RCC 7860 (cell line): Measurements from ENCODE around the gene CFTR.
"Not testable (repeated sequence)": the region's sequence is repeated elsewhere in the genome, so short reads cannot be mapped to it uniquely, and the experiment has no call there.

Experiments used
- DNase-seq: peaks from one replicate; pipeline ENCODE4 v3.0.0-alpha.2; 2015; ENCODE audit warnings: low spot score
- FAIRE-seq: peaks from 2 replicates; lab custom pipeline; 2012; peaks lifted over from hg19 to GRCh38; lab: Jason Lieb, UNC

The CFTR gene

DNA sequence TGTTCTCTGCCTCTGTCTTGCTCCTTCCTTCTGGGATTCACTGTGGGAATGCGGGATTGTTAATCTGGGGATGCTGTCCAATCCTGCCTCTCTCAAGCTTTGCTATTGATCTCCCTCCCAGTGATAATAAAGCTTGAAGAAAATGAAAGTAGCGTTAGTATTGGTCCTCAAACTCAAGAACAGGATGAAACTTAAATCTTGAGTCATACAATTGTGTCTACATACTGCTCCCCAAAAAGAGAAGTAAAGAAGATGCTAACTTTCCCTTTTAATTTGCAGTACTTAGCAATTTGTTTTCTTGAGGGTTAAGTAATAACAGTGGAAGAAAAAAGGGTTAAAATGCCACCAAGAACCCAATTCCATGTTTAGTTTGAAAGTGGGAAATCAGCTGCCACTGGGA lies 13.6 kb downstream of the CFTR start:
- FAIRE-seq (no peak), DNase-seq (no peak)

DNA sequence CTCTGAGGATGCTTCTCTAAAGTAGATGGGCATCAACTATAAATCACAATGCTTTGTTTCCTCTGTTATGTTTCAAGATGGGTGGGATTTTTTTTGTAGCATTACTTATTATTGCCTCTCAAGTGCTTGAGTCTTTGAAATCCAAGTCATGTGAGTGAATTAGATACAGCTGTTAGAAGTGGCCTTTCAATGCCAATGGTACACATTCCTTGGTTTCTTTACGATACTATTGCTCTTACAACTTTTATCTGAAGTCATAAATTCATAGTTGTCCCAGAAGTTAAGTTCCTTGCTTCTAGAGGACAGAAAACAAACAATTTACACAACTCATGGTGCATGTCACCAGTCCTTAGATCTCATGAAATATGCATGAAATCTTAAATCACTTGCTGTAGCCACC lies 15.5 kb downstream of the CFTR start:
- FAIRE-seq = no peak

DNA sequence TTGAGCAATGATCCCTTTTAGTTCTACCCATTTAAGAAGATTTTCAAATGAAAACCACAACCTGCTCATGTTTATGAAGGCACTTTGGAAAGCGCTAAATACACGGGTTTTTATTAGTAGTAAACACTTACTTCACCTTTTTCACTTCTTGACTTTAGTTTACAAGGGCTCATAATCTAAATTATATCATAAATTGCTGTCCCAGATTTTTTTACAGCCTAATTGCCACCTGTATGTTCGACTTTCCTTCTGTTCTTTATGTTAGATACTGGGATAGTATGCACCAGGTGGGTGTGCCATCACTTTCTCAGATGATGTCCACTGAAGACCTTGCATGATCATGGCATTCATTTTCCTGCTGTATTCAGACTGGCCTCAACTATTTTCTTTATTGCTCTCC lies 22.5 kb downstream of the CFTR start:
- no peak for FAIRE-seq
- DNase-seq = no peak

More for the DNA sequence above, 15.5 kb downstream of the CFTR start:
- no peak for DNase-seq

DNA sequence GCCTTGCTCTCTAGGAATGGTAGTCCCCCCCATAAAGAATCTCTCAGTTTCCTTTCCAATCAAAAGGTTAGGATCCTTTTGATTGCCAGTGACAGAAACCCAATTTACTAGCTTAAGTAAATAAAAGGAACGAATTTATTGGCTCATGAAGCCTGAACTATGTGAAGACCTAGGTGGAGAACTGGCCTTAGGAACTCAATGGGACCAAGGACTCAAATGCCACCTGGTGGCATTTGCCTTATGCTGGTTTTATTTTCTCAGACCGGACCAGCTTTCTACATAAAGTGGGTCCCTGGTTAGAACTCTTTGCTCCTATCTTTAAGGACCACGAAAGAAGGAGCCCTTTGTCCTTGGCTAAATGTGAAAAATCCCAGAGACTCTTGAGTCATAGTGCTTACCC lies 25.4 kb downstream of the CFTR start:
- DNase-seq (no peak), FAIRE-seq (no peak)

DNA sequence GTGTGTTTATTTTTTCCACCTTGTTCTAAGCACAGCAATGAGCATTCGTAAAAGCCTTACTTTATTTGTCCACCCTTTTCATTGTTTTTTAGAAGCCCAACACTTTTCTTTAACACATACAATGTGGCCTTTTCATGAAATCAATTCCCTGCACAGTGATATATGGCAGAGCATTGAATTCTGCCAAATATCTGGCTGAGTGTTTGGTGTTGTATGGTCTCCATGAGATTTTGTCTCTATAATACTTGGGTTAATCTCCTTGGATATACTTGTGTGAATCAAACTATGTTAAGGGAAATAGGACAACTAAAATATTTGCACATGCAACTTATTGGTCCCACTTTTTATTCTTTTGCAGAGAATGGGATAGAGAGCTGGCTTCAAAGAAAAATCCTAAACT lies 28.9 kb downstream of the CFTR start:
- DNase-seq (no peak), FAIRE-seq (no peak)

DNA sequence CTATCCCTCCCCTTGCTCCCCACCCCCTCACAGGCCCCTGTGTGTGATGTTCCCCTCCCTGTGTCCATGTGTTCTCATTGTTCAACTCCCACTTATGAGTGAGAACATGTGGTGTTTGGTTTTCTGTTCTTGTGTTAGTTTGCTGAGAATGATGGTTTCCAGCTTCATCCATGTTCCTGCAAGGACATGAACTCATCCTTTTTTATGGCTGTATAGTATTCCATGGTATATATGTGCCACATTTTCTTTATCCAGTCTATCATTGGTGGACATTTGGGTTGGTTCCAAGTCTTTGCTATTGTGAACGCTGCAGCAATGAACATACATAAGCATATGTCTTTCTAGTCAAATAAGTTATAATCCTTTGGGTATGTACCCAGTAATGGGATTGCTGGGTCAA lies 37.4 kb downstream of the CFTR start:
- not testable (repeated sequence) for FAIRE-seq, DNase-seq

DNA sequence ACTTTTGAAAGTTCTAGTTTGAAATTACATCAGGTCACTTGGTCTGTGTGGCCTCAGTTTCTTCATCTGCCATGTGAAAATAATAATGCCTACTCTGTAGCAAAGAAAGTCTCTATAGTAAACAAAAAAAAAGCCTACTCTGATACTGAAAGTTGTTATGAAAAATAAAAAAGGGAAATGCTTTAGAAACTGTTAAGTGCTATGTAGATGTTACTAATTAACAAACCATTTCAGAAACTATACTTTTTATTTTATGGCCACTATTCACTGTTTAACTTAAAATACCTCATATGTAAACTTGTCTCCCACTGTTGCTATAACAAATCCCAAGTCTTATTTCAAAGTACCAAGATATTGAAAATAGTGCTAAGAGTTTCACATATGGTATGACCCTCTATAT lies 50.6 kb downstream of the CFTR start:
- no peak for DNase-seq
- FAIRE-seq = no peak

DNA sequence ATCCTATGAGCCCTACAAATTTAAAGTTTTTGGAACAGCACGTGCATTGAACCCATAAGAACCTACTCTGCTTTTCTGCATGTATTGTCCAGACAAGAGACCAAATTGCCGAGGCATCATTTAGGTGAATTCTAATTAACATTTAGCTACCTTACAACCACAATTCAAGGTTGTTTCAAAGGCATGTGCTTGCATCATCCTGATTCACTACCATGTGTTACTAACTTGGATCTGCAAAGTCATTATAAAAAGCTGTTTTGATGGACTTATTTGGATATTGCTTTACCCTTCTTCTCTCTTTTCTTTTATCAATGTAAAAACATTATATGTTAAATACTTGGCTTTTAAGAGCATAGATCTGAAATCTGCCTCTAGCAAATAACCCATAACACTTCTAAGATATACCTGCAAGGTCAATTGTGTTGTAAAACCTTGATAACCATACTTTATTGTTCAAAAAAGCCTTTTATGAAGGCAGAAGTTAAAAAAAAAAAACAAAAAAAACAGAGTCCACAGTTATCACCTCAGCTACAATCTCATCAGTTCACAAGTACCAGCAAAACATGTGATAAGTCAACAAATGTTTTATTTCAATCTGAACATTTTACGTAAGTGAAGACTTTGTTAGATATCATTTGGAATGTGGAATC lies 51.9 kb downstream of the CFTR start:
- no peak for DNase-seq

DNA sequence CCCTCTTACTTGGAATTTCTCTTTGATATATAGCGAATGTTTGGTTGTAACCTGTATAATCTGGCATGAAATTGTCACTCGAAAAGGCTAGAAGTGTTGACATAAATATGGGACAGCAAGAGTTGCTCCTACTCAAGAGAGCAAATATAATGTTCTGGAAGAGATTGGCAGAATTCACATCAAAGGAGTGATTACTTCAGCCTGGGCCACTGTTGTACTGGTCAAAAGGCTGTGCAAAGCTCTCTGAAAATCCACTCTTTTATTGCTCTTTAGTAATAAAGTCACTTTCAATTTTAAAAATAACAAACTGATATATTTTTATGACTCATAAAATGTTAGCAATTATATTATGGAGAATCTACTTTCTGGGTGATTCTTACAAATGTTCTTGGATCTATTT lies 58.2 kb downstream of the CFTR start:
- DNase-seq (no peak), FAIRE-seq (no peak)

More for the DNA sequence above, 51.9 kb downstream of the CFTR start:
- FAIRE-seq = no peak

DNA sequence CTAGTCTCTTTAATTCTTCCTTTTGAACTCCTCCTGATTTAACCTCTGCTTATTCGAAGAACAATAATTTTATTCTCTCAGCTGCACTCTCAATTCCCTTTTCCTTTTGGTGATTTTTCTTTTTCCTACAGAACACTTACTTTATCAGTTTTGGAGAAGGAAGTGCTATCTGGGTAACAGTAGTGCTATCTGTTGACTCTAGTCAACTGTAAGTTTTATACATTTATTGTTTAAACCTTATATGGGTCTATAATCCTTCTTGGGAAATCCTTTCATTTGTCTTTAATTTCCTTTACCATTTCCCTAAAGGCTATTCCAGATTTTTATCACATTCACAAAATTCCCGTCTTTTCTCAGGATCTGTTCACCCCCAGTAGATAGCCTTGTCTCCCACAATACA lies 64.2 kb downstream of the CFTR start:
- no peak for DNase-seq
- FAIRE-seq = no peak

DNA sequence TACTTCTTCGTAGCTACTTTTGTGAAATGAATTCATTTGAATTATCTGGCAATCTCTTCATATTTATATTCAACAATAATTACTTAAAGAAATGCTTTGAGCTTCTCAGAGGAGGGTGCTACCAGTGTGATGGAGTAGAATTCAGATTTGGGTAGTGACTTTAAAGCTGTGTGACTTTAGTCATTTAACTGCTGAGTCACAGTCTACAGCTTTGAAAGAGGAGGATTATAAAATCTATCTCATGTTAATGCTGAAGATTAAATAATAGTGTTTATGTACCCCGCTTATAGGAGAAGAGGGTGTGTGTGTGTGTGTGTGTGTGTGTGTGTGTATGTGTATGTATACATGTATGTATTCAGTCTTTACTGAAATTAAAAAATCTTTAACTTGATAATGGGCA lies 68.2 kb downstream of the CFTR start:
- DNase-seq = no peak
- FAIRE-seq = no peak

DNA sequence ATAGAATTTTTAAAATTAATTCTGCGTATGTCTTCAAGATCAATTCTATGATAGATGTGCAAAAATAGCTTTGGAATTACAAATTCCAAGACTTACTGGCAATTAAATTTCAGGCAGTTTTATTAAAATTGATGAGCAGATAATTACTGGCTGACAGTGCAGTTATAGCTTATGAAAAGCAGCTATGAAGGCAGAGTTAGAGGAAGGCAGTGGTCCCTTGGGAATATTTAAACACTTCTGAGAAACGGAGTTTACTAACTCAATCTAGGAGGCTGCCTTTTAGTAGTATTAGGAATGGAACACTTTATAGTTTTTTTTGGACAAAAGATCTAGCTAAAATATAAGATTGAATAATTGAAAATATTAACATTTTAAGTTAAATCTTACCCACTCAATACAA lies 70.8 kb downstream of the CFTR start:
- DNase-seq (no peak), FAIRE-seq (no peak)

DNA sequence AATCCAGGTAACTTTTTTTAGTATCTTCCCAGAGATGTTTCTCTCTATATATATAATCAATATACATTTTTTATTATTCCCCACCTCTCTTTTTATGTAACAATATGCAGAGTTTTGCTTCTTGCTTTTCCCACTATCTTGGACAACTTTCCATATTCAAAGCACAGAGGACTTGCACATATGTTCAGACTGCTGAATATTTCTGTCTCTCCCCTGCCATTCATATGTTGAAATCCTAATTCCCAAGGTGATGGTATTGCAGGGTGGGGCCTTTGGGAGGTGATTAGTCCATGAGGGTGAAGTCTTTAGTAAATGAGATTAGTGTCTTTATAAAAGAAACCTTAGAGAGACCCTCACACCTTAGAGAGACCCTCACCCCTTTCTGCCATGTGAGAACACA lies 72.8 kb downstream of the CFTR start:
- no peak for FAIRE-seq
- DNase-seq = no peak

DNA sequence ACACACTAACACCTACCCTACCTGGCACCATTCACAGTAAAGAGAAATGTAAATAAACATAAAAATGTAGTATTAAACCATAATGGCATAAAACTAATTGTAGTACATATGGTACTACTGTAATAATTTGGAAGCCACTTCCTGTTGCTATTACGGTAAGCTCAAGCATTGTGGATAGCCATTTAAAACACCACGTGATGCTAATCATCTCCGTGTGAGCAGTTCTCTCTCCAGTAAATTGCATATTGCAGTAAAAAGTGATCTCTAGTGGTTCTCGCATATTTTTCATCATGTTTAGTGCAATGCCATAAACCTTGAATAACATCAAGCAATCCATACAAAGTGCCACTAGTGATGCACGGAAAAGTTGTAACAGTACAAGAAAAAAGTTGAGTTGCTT lies 75.4 kb downstream of the CFTR start:
- FAIRE-seq = no peak
- DNase-seq = no peak

DNA sequence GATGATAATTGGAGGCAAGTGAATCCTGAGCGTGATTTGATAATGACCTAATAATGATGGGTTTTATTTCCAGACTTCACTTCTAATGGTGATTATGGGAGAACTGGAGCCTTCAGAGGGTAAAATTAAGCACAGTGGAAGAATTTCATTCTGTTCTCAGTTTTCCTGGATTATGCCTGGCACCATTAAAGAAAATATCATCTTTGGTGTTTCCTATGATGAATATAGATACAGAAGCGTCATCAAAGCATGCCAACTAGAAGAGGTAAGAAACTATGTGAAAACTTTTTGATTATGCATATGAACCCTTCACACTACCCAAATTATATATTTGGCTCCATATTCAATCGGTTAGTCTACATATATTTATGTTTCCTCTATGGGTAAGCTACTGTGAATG lies 79.6 kb downstream of the CFTR start:
- FAIRE-seq (no peak), DNase-seq (no peak)

DNA sequence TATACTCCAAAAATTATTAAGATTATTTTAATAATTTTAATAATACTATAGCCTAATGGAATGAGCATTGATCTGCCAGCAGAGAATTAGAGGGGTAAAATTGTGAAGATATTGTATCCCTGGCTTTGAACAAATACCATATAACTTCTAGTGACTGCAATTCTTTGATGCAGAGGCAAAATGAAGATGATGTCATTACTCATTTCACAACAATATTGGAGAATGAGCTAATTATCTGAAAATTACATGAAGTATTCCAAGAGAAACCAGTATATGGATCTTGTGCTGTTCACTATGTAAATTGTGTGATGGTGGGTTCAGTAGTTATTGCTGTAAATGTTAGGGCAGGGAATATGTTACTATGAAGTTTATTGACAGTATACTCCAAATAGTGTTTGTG lies 80.2 kb downstream of the CFTR start:
- DNase-seq (no peak), FAIRE-seq (no peak)

DNA sequence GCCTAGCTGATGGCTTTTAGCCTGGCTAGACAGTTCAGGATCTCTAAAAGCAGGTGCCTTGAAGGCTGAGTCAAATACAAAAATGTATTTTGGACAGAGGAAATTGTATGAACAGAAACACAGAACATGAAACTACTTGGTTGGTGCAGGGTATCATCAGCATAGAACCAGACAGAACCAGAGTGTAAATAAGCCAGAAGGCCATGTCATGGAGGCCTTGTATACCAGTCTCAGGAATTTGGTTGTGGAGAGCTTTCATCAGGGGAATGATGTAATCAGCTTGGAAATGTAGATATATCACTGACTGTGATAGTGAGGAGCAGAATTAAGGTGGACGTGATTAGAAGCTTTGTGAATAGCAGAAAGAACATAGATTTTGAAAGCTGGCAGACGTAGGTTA lies 82.9 kb downstream of the CFTR start:
- DNase-seq = no peak
- no peak for FAIRE-seq

DNA sequence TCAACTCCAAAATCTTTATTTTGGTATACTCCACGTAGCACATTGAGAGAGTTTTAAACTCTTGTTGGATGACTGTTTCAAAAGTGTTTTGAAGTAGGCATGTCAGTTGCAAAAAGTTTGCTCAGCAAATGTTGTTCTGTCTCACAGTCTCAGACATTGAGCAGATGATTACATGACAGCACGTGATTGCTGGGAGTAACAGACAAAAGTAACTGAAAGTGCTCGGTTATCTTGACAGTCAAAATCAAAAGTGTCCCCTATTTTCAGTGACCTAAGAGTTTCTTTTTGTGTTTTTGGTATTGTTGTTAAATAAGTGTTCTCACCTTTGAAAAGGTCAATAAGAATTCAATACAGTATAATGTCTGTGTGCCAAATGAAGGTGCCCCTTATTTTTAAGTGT lies 84.3 kb downstream of the CFTR start:
- DNase-seq (no peak), FAIRE-seq (no peak)

DNA sequence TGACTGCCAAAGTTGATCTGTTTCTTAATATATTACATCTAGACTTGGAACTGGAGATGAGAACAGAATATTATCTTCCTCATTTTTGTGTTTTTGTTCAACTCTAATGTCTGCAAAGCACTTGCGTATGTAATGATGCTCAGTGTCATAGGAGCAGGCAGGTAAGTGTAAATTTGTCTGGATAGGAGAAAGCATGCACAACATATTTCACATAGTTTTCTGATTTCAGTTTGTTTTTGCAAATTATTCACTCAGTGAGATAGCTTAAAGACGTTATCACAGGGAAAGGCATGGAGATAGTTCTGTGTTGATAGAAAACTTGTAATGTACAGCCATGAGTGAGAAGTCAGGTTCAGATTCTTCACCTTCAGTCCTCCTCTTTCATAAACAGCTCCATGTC lies 84.8 kb downstream of the CFTR start:
- DNase-seq = no peak
- no peak for FAIRE-seq

DNA sequence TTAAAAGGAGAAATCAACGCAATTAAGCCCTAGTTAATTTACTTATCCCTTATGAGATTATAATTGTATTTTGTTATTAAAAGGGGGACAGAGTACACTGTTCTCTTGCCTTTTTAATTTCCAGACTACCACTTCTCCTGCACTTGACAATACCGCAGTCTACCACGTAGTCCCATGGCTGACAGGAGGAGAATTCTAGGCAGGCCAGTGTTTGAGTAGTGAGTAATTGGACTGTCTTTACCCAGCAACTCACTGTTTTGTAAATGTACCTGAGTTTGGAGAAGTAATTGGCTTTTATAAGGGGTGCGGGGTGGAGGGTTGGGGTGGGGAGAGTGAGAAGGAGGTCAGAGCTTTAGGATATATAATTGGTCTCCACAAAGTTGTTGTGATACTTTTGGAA lies 85.4 kb downstream of the CFTR start:
- DNase-seq (no peak), FAIRE-seq (no peak)

DNA sequence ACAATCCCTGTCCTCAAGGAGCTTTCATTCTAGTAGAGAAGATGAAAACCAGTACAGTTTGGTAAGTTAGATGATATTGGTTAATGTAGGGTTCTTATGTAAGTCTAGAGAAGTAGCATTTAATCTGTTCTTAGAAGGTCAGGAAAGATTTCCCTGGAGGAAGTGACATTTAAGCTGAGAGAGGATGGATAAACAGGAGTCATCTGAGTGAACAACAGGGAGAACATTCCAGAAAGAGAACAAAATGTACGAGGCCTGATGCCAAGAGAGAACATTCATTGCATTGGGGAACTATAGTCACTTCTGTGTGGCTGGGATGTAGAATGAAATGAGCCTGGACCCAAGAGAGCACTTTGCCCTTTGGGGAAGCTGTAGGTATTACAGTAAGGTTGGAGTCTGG lies 88.0 kb downstream of the CFTR start:
- FAIRE-seq = no peak
- DNase-seq = no peak

DNA sequence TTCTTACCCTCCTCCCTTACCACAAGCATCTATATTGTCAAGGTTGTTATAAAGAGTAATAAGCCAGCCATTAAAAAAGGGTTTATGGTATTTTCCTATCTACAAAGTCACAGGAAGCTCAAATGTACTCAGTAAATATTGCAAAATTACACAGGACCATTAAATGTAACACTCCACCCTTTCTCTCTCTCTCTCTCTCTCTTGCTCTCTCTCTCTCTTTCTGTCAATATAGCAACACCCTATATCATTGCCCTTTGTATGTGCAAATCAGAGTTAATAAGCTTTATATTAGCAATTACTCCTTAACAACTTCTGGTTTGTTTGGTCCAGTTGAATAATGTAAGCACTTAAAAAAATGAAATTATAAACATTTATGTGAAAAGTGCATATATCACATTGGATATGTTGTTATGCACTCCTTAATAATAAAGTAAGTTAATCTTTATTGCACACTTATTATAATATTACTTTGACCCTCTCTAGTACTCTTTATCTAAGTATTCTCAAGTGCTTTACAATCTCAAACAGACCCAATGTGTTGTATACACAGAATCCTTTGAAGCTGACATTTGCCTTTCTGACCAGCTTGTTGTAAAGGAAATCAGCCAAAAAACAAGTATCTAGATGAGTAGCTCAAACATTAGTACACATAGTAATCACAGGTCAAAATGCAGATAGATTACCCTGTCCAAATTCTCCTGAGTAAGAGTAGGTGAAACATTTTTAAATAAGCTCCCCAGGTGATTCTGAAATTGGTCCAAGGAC lies 93.2 kb downstream of the CFTR start:
- FAIRE-seq (no peak), DNase-seq (no peak)

DNA sequence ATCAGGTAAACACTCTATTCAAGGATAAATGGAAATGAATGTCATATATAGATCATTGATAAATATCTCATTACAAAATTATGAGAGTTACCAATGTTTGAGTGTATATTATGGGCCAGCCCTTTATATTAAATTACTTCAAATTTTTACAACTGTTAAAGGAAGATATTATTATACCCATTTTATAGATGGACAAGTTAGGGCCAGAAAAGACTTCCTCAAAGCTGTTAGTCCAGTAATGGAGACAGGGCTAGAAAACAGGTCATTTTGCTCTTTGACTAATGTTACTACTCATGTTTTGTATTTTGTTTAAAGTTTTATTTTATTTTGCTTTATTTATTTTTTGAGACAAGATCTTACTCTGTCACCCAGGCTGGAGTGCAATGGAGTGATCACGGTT lies 101.6 kb downstream of the CFTR start:
- no peak for FAIRE-seq
- DNase-seq = no peak
